Brain microvascular endothelial cell (primary cell): Measurements from ENCODE around the gene CEACAM3.

Source experiments
- DNase-seq: peaks from one replicate; pipeline ENCODE4 v3.0.0-alpha.2; 2020
- H3K27ac ChIP-seq: fragments of 250-450 bp; sonication (Bioruptor Pico); 2 replicates; pipeline ENCODE4 v1.5.1; 2020; ENCODE audit warnings: mild to moderate bottlenecking, moderate library complexity
- H3K27me3 ChIP-seq: fragments of 250-450 bp; sonication (Bioruptor Pico); replicated peaks from 2 replicates; pipeline ENCODE4 v1.5.1; 2020; ENCODE audit warnings: mild to moderate bottlenecking
- H3K36me3 ChIP-seq: fragments of 250-450 bp; sonication (Bioruptor Pico); replicated peaks from 2 replicates; pipeline ENCODE4 v1.5.1; 2020; ENCODE audit warnings: mild to moderate bottlenecking
- H3K4me3 ChIP-seq: 2 replicates; pipeline ENCODE4 v1.5.1; 2011; ENCODE audit warnings: low read depth, mild to moderate bottlenecking, control low read depth, low read length, moderate library complexity
- in situ Hi-C: cut with HindIII; loops from 2 replicates; pipeline ENCODE4 v1.10.0; 2017; ENCODE audit warnings: low sequenced_read_pairs, low pct_ligation_motif_present
- TF ChIP-seq, protein P1 (sequence below): IDR thresholded peaks from 2 replicates; pipeline ENCODE4 v1.5.1; 2011; ENCODE audit warnings: low read depth, mild to moderate bottlenecking, moderate library complexity, low read length, control low read depth, inconsistent platforms; ENCODE audit errors: missing control alignments

CEACAM3 gene

DNA sequence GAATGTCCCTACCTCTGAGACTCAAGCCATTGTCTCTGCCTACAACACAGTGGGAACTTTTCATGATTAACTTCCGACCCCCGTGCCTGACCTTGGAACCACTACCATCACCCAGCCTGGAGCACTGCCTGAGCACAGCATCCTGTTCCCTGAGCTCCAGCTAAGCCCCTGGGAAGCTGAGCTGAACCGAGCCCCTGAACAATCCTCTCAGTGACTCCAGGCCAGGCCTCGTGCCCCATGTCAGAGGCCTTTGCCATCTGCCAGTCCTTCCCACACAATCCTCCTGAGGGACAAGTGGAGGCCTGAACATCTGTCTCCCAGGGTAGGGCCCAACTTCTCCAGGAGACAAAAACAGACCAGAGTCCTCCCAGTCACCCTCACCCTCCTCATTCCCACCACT lies 17.5 kb downstream of the CEACAM3 start:
- Histone ChIP-seq H3K36me3 (no peaks in the 10 kb centered on the region), H3K27me3 (no peaks in the 10 kb centered on the region), H3K4me3 (no peak overlapping the region), H3K27ac (no peak overlapping the region)
- no peak for DNase-seq
- in situ Hi-C loops: no loop called here
- TF ChIP-seq, protein P1, sequence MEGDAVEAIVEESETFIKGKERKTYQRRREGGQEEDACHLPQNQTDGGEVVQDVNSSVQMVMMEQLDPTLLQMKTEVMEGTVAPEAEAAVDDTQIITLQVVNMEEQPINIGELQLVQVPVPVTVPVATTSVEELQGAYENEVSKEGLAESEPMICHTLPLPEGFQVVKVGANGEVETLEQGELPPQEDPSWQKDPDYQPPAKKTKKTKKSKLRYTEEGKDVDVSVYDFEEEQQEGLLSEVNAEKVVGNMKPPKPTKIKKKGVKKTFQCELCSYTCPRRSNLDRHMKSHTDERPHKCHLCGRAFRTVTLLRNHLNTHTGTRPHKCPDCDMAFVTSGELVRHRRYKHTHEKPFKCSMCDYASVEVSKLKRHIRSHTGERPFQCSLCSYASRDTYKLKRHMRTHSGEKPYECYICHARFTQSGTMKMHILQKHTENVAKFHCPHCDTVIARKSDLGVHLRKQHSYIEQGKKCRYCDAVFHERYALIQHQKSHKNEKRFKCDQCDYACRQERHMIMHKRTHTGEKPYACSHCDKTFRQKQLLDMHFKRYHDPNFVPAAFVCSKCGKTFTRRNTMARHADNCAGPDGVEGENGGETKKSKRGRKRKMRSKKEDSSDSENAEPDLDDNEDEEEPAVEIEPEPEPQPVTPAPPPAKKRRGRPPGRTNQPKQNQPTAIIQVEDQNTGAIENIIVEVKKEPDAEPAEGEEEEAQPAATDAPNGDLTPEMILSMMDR: no peak

DNA sequence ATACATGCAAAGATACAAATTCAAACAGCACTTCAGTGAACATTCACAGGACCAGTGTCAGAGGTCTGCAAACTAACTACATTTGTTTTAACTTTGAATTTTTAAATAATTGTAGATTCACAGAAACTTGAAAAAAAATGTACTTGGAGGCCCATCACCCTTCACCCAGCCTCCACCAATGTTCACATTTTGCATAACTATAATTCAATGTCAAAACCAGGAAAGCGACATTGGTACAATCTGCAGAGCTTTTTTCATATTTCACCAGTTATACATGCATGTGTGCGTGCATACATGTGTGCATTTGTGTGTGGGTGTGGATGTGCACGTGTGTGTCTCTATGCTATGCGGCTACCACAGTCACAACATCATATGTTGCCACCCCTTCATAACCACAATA lies 18.9 kb downstream of the CEACAM3 start:
- TF ChIP-seq, protein P1: no peak
- Histone ChIP-seq H3K27me3 (no peaks in the 10 kb centered on the region), H3K27ac (no peak overlapping the region), H3K36me3 (no peaks in the 10 kb centered on the region), H3K4me3 (no peak overlapping the region)
- in situ Hi-C loops: no loop called here
- no peak for DNase-seq

DNA sequence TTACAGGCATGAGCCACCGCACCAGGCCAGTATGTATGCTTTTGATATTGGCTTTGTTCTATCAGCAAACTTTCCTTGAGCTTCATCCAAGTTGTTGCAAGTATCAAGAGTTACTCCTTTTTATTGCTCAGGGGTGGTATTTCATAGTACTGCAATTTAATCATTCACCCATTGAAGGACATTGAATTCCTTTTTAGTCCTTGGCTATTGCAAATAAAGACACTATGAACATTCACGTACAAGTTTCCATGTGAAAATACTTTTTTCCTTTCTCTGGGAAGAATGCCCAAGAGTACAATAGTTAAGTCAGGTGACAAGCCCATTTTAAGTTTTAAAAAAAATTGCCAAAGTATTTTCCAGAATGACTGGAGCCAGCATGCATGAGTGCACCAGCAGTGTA lies 20.4 kb downstream of the CEACAM3 start:
- Histone ChIP-seq H3K27me3 (no peaks in the 10 kb centered on the region), H3K27ac (no peak overlapping the region), H3K4me3 (no peak overlapping the region), H3K36me3 (no peaks in the 10 kb centered on the region)
- DNase-seq: no peak
- TF ChIP-seq, protein P1: no peak
- in situ Hi-C loops: no loop called here

DNA sequence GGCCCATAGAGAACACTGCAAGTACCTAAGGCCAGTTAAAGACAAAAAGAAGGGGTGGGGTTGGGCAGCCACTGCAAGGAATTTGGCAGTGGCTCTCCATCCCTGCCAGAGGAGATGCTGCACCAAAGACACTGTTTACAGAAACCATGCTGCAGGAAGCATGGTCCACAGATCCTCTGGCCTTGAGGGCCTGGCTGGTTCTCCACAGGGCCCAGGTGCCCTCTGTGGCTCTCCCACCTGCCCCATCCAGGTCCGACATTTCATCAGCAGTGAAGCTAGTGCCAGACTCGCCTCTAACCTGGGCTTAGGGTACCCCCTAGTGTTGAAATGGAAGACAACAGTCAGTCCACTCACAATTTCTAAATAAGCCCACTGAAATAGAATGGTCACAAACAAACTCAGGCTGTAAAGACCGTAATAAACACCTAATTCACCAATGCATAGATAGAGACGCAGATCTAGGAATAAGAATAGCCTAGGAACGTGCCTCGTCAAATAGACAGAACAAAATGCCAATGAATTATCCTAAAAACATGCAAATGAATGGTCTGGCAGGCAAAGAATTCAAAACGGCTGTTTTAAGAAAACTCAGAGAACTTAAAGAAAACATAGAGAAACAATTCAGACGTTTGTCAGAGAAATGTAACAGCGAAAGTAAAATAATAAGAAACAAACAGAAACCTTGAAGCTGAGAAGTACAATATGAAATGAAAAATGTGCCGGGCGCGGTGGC lies 24.8 kb downstream of the CEACAM3 start:
- H3K27me3 ChIP-seq: no peaks in the 10 kb centered on the region
- H3K36me3 ChIP-seq: no peaks in the 10 kb centered on the region
- DNase-seq: peak; percentile 17
- TF ChIP-seq, protein P1: peak; percentile 63
- in situ Hi-C loops: no loop called here
- no peak overlapping the region for H3K27ac ChIP-seq
- no peak overlapping the region for H3K4me3 ChIP-seq

DNA sequence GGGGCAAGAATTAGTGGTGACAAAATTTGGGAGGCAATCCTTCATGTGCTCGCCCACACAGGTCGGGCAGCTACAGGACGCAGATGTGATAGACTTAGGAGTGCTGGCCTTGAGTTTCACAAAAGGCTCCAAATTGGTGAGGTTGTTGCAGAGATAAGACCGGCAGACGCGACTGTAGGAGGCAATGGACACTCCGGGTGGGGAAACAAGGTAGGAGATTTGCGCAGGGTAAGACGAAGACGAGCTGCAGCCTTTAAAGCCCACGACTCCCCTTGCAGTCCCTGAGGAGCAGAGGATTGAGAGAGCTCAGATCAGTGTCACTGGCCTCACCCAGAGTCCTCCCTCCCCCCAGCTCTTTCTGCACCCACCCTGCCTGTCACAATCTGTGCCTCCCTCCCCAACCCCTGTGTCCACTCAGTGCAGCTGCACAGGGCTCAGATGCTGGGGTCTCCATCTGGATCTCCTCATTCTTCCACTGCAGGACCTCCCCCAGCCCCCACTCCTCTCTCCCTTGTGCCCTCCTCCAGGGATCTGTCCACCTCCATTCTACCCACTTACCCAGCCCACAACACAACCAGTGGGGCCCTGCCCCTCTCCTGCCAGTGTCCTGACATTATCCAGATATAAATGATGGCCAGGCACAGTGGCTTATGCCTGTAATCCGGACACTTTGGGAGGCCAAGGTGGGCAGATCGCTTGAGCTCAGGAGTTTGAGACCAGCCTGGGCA lies 41.8 kb downstream of the CEACAM3 start:
- Histone ChIP-seq H3K36me3 (no peaks in the 10 kb centered on the region), H3K4me3 (no peak overlapping the region), H3K27me3 (no peaks in the 10 kb centered on the region), H3K27ac (no peak overlapping the region)
- in situ Hi-C loops: no loop called here
- TF ChIP-seq, protein P1: no peak
- DNase-seq: no peak
